Measurements from ENCODE around the gene LCA5L.
"Not testable (repeated sequence)": the region's sequence is repeated elsewhere in the genome, so short reads cannot be mapped to it uniquely, and the experiment has no call there.

The LCA5L gene

GRCh38 chr21:39451332-39452206 is 6.0 kb upstream of the LCA5L start, which contains the start of gene SH3BGR:
SH3BGR (plus strand) TSS chr21:39451970; CDS start chr21:39452097, 127 bp downstream.
- DNase-seq (ENCODE audit: low spot score), result no peak

GRCh38 chr21:39447264-39447663 is 1.7 kb upstream of the LCA5L start:
- DNase-seq (ENCODE audit: low spot score), result no peak

- DNase-seq (ENCODE audit: low spot score), result no peak
Measured at GRCh38 chr21:39444421-39445180, 977 bp downstream of the LCA5L start.

- peak; percentile 57 for DNase-seq (ENCODE audit: low spot score)
Measured at GRCh38 chr21:39441502-39442475, 3.8 kb downstream of the LCA5L start.

- no peak for DNase-seq (ENCODE audit: low spot score)
Measured at GRCh38 chr21:39439232-39439631, 6.3 kb downstream of the LCA5L start.

GRCh38 chr21:39434950-39435349 is 10.6 kb downstream of the LCA5L start:
- no peak for DNase-seq (ENCODE audit: low spot score)

GRCh38 chr21:39430954-39431353 is 14.6 kb downstream of the LCA5L start:
- no peak for DNase-seq (ENCODE audit: low spot score)

GRCh38 chr21:39430457-39430856 is 15.1 kb downstream of the LCA5L start:
- DNase-seq (ENCODE audit: low spot score), result no peak

GRCh38 chr21:39430016-39430415 is 15.6 kb downstream of the LCA5L start:
- DNase-seq (ENCODE audit: low spot score), result no peak

- DNase-seq (ENCODE audit: low spot score), result no peak
Measured at GRCh38 chr21:39429445-39429844, 16.1 kb downstream of the LCA5L start.

- DNase-seq (ENCODE audit: low spot score), result no peak
Measured at GRCh38 chr21:39422527-39423241, 22.9 kb downstream of the LCA5L start.

- DNase-seq (ENCODE audit: low spot score), result not testable (repeated sequence)
Measured at GRCh38 chr21:39419204-39419603, 26.4 kb downstream of the LCA5L start.

GRCh38 chr21:39406065-39406464 is 39.5 kb downstream of the LCA5L start:
- no peak for DNase-seq (ENCODE audit: low spot score)

- DNase-seq (ENCODE audit: low spot score), result no peak
Measured at GRCh38 chr21:39400173-39400572, 45.4 kb downstream of the LCA5L start.

GRCh38 chr21:39397646-39398385 is 47.8 kb downstream of the LCA5L start:
- DNase-seq (ENCODE audit: low spot score), result no peak

- DNase-seq (ENCODE audit: low spot score), result no peak
Measured at GRCh38 chr21:39392981-39393380, 52.6 kb downstream of the LCA5L start.

- DNase-seq (ENCODE audit: low spot score), result no peak
Measured at GRCh38 chr21:39390212-39390765, 55.3 kb downstream of the LCA5L start.

- no peak for DNase-seq (ENCODE audit: low spot score)
Measured at GRCh38 chr21:39388811-39389155, 56.8 kb downstream of the LCA5L start.

GRCh38 chr21:39388038-39388810 is 57.4 kb downstream of the LCA5L start:
- DNase-seq (ENCODE audit: low spot score), result peak; percentile 93
